Right atrium auricular region (tissue), 2 donors: Measurements from ENCODE around the gene MARCO. TPM values are rescaled to one million over a fixed set of nuclear protein-coding genes. Genes with fewer than 3 reads are reported as not detected.

Experiments
- DNase-seq: peaks from one replicate; pipeline ENCODE4 v3.0.0-alpha.2; 2019; ENCODE audit warnings: low spot score
- H3K27ac ChIP-seq, 2 donors: fragments of 200-600 bp; sonication (generic); 1 replicate in 1 of 2; 2 replicates in 1 of 2; pipeline ENCODE4 v1.5.1; 2016 to 2019
- H3K27me3 ChIP-seq, 2 donors: fragments of 200-600 bp; sonication (generic); one replicate each; pipeline versions ENCODE4 v1.5.1 to v1.6.0; 2017 to 2019
- H3K36me3 ChIP-seq: fragments of 200-600 bp; sonication (generic); one replicate; pipeline ENCODE4 v1.5.1; 2016
- H3K4me1 ChIP-seq, 2 donors: fragments of 200-600 bp; sonication (generic); one replicate each; pipeline versions ENCODE4 v1.5.1 to v1.6.0; 2017 to 2019
- H3K4me3 ChIP-seq, 2 donors: fragments of 200-600 bp; sonication (generic); 1 replicate in 1 of 2; 2 replicates in 1 of 2; pipeline ENCODE4 v1.5.1; 2017 to 2019; ENCODE audit warnings: mild to moderate bottlenecking in 1 of 2, moderate library complexity in 1 of 2
- H3K9me3 ChIP-seq, 2 donors: fragments of 200-600 bp; sonication (generic); one replicate each; pipeline ENCODE4 v1.5.1; 2019
- total RNA-seq, 2 donors: library from RNA; depleted of rRNA; stranded (reverse); fragments of >200 nt; gene quantifications; one replicate each; pipeline ENCODE4 v1.1.0, GENCODE V29; 2016
- TF ChIP-seq, protein P1 (sequence below), 2 donors: fragments of 200-600 bp; sonication (generic); IDR thresholded peaks; one replicate each; pipeline ENCODE4 v1.5.1; 2019; ENCODE audit warnings: antibody characterized with exemption in 2 of 2

MARCO gene
- total RNA-seq, 2 donors from 2014 or later = 1.6 to 34.1 TPM

DNA sequence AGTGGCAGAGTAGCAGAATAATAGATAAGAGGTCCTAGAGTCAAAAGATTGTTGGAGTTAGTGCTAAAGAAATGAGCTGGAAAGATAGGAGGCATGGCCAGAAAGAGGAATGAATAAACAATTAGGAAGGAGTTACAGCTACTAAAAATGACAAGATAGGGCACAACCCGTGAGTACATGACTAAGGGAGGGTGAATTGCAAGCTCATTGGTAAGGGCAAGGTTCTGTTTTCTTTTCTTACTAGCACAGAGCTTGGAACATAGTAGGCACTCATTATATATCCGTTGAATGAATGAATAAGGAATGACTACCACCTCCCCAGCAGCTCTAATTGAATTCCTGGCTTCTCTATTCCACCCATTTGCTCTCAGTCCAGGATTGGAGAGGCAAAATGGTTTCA is 5.7 kb upstream of the MARCO start:
- no peak for DNase-seq
- peaks cover 8 to 23% of the 10 kb centered on the region in 2 donors for H3K9me3 ChIP-seq
- no peak overlapping the region for H3K4me3 ChIP-seq
- H3K27me3 ChIP-seq = no peaks in the 10 kb centered on the region
- H3K4me1 ChIP-seq = no peaks in the 10 kb centered on the region
- H3K36me3 ChIP-seq = no peaks in the 10 kb centered on the region
- H3K27ac ChIP-seq = no peak overlapping the region
- TF ChIP-seq, protein P1, sequence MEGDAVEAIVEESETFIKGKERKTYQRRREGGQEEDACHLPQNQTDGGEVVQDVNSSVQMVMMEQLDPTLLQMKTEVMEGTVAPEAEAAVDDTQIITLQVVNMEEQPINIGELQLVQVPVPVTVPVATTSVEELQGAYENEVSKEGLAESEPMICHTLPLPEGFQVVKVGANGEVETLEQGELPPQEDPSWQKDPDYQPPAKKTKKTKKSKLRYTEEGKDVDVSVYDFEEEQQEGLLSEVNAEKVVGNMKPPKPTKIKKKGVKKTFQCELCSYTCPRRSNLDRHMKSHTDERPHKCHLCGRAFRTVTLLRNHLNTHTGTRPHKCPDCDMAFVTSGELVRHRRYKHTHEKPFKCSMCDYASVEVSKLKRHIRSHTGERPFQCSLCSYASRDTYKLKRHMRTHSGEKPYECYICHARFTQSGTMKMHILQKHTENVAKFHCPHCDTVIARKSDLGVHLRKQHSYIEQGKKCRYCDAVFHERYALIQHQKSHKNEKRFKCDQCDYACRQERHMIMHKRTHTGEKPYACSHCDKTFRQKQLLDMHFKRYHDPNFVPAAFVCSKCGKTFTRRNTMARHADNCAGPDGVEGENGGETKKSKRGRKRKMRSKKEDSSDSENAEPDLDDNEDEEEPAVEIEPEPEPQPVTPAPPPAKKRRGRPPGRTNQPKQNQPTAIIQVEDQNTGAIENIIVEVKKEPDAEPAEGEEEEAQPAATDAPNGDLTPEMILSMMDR (IDR thresholded peaks at IDR 0.05) = no peak

DNA sequence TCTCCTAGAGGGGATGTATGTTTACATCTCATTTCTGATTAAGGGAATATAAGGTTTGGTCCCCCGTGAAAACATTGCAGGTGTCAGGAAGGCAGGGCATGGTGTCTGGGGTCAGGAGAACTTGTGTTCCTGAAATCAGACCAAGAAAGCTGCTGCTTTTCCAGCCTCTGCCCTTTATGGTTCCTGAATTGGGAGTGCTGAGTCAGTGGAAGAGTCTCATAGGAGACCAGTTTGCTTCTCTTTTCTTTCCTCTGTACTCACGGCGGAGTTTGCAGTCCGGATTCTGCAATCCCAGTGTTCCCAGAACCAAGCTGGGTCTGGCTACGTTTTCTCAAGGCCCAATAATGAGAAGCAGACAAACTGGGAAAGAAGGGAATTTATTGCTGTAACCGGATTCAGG is 5.1 kb upstream of the MARCO start:
- Histone ChIP-seq H3K27me3 (no peaks in the 10 kb centered on the region), H3K4me1 (no peaks in the 10 kb centered on the region), H3K4me3 (no peak overlapping the region), H3K9me3 (peaks cover 8 to 23% of the 10 kb centered on the region in 2 donors), H3K27ac (no peak overlapping the region), H3K36me3 (no peaks in the 10 kb centered on the region)
- TF ChIP-seq, protein P1 (IDR thresholded peaks at IDR 0.05) = no peak
- no peak for DNase-seq

DNA sequence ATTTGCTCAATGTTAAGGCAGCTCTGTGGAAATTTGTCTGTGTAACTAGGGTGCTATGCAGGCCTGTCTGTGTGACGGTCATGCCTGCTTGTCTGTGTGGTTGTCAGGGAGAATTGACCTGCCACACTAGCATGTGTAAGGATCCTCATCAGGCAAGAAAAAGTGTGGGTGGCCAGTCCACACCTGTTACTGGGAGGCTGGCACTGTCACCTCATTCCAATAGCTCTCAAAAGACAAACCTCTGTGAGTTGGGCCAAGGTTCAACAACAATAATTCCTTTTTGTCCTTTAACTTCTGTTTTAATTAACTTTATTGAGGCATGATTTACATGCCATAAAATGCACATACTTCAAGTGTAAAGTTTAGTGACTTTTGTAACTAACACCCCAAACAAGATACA is 4.2 kb upstream of the MARCO start:
- Histone ChIP-seq H3K27ac (no peak overlapping the region), H3K9me3 (peaks cover 6 to 16% of the 10 kb centered on the region in 2 donors), H3K36me3 (no peaks in the 10 kb centered on the region), H3K27me3 (no peaks in the 10 kb centered on the region), H3K4me3 (no peak overlapping the region), H3K4me1 (no peaks in the 10 kb centered on the region)
- TF ChIP-seq, protein P1 (IDR thresholded peaks at IDR 0.05) = no peak
- DNase-seq = no peak

DNA sequence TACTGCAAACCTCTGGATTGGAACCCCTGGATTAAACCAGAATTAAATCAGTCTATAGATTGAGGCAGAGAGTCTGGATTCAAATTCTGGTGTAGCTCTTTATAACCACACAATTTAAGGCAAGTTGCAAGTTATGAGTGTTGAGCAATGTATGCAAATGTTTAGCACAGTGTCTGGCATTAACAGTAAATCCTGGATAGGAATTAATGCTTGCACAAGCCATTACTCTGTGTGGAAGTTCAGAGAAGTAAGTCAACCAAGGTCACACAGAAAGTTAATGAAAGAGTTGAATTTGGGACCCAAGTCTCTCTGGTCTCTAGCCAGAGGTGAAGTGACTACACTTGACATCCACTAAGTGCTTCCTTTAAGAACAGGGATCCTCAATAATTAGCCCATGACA is 2.0 kb upstream of the MARCO start:
- Histone ChIP-seq H3K9me3 (no peaks in the 10 kb centered on the region), H3K4me1 (no peaks in the 10 kb centered on the region), H3K27me3 (no peaks in the 10 kb centered on the region), H3K36me3 (no peaks in the 10 kb centered on the region), H3K27ac (no peak overlapping the region), H3K4me3 (no peak overlapping the region)
- DNase-seq = no peak
- TF ChIP-seq, protein P1 (IDR thresholded peaks at IDR 0.05) = no peak

DNA sequence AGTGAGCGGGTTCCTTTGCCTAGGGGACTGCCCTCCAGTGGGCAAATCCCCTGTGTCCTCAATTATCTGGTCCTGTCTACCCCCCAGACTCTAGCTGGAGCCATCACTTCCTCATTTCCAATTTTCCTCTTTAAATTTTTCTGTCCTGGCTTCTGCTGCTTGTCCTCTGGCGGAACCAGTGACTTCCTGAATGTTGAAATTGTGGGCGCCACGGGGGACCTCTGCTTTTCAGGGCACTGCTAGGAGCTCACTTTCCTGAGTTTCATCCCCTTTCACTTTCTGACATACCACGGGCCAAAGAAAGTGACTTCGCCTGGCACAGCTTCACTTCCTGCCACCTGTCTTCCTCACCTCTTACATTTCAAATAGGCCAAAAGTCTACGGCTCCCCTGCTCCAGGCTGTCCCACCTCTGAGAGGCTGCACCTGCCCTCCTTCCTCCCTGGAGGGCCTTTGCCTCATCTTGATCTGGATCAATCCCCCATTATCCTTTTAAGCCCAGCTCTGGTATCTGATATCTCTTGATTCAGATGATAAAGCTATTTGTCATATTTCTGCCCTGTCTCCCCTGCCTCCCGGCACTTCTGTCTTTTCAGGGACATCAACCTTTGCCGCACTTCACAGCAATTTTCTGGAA is 1.4 kb upstream of the MARCO start:
- no peak overlapping the region for H3K4me3 ChIP-seq
- no peaks in the 10 kb centered on the region for H3K36me3 ChIP-seq
- TF ChIP-seq, protein P1 (IDR thresholded peaks at IDR 0.05) = no peak
- no peak for DNase-seq
- H3K27ac ChIP-seq = no peak overlapping the region
- no peaks in the 10 kb centered on the region for H3K27me3 ChIP-seq
- no peaks in the 10 kb centered on the region for H3K4me1 ChIP-seq
- no peaks in the 10 kb centered on the region for H3K9me3 ChIP-seq

DNA sequence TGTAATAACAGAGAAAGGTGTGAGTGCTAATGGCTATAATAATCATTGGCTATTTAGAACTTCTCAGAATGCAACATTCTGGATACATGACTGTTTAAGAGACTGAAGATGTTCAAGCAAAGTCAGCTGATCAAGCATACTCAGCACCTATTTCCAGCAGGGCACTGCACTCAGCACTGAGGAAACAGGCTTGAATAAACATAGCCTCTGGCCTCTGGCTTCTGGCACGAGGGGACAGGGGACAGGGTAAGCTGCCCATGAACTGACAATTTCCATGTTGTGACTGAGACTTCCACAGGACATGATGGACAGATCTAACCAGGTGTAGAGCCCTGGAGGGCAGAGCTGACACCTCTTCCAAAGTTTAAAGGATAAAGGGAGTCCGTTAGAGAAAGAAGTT is 1.3 kb downstream of the MARCO start:
- no peak overlapping the region for H3K4me3 ChIP-seq
- TF ChIP-seq, protein P1 (IDR thresholded peaks at IDR 0.05) = no peak
- H3K27ac ChIP-seq = no peak overlapping the region
- no peaks in the 10 kb centered on the region for H3K27me3 ChIP-seq
- DNase-seq = no peak
- H3K4me1 ChIP-seq = no peaks in the 10 kb centered on the region
- no peaks in the 10 kb centered on the region for H3K36me3 ChIP-seq
- no peaks in the 10 kb centered on the region for H3K9me3 ChIP-seq
